GM12878 (cell line): ENCODE data around the gene TSR1.

Experiments
- JUNB ChIP-seq: IDR thresholded peaks from 2 replicates; pipeline ENCODE4 v1.6.1; 2016; ENCODE audit warnings: antibody characterized with exemption, mild to moderate bottlenecking
- POLR2A ChIP-seq: IDR thresholded peaks from 2 replicates; pipeline ENCODE4 v1.6.1; 2011; ENCODE audit warnings: low read depth, mild to moderate bottlenecking, low read length
- POLR2AphosphoS5 ChIP-seq: IDR thresholded peaks from 2 replicates; pipeline ENCODE4 v1.6.1; 2011; ENCODE audit warnings: mild to moderate bottlenecking, low read length, inconsistent platforms
- RCOR1 ChIP-seq: conservative IDR thresholded peaks from 2 replicates; pipeline ENCODE4 v1.6.1; 2012; ENCODE audit warnings: low read depth, low read length, improper control_type of control experiment

DNA sequence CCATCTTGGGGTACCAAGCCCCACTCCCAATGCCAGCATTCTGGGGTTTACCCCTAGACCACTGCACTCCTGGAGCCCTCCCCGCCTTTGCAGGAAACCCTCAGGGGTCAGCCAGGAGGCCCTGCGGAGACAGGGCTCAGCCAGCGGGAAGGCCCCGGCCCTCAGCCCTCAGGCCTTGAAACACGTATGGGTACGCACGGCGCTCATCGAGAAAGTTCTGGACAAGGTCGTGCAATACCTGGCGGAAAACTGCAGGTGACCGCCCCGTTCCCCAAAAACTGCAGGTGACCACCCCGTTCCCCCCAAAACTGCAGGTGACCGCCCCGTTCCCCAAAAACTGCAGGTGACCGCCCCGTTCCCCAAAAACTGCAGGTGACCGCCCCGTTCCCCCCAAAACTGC, 25.8 kb upstream of the TSR1 start:
- no peak for TF ChIP-seq POLR2AphosphoS5
- no peak for TF ChIP-seq POLR2A
- TF ChIP-seq JUNB: no peak
- no peak for TF ChIP-seq RCOR1
